MCF 10A (cell line): ENCODE data around the gene SNTG2. TPM values are rescaled to one million over a fixed set of nuclear protein-coding genes. Genes with fewer than 3 reads are reported as not detected.

Experiments
- BruUV-seq: library from RNA; stranded (reverse); fragments of 400-500 nt; replicated peaks from 2 replicates; lab custom pipeline; 2021; lab: Mats Ljungman, UMichigan
- CTCF ChIA-PET: fragments of 300-600 bp; sonication (Branson Sonifier 250); formaldehyde crosslinking; extraction: SDS; loops from one replicate; lab custom pipeline; 2021; ENCODE audit warnings: antibody characterized with exemption, inconsistent platforms; lab: Yijun Ruan, JAX
- POLR2A ChIA-PET: fragments of 300-600, 350-650 bp; sonication (Branson Sonifier 250); formaldehyde crosslinking; extraction: SDS; loops from one replicate; lab custom pipeline; 2020; ENCODE audit warnings: antibody characterized with exemption, inconsistent platforms; lab: Yijun Ruan, JAX
- DNase-seq: peaks from one replicate; pipeline ENCODE4 v3.0.0-alpha.2; 2018; ENCODE audit not compliant: unreplicated experiment
- H3K27ac Mint-ChIP-seq: one replicate; pipeline ENCODE4 v1.8.0; 2022; ENCODE audit warnings: mild to moderate bottlenecking, low read depth, mixed read lengths; ENCODE audit not compliant: unreplicated experiment
- H3K27me3 Mint-ChIP-seq: one replicate; pipeline ENCODE4 v1.8.0; 2022; ENCODE audit warnings: mixed read lengths; ENCODE audit not compliant: insufficient read depth, unreplicated experiment
- H3K36me3 Mint-ChIP-seq: one replicate; pipeline ENCODE4 v1.8.0; 2022; ENCODE audit warnings: mild to moderate bottlenecking, moderate library complexity, mixed read lengths; ENCODE audit not compliant: insufficient read depth, unreplicated experiment
- H3K4me1 Mint-ChIP-seq: one replicate; pipeline ENCODE4 v1.8.0; 2022; ENCODE audit warnings: mixed read lengths; ENCODE audit not compliant: insufficient read depth, unreplicated experiment
- H3K4me3 Mint-ChIP-seq: one replicate; pipeline ENCODE4 v1.8.0; 2022; ENCODE audit warnings: mild to moderate bottlenecking, moderate library complexity, mixed read lengths; ENCODE audit not compliant: unreplicated experiment
- H3K9me3 Mint-ChIP-seq: one replicate; pipeline ENCODE4 v1.8.0; 2022; ENCODE audit warnings: mixed read lengths; ENCODE audit not compliant: unreplicated experiment
- CTCF ChIP-seq: fragments of 200-600 bp; IDR thresholded peaks from one replicate; pipeline ENCODE4 v1.8.0; 2022; ENCODE audit warnings: antibody characterized with exemption, mild to moderate bottlenecking; ENCODE audit not compliant: unreplicated experiment
- intact Hi-C: fragments of 100-400 bp; cut with micrococcal nuclease; formaldehyde crosslinking; loops from 2 replicates; pipeline ENCODE4 v1.14.1; 2022
- total RNA-seq: library from RNA; stranded (reverse); gene quantifications from 2 replicates; pipeline ENCODE4 v1.2.3, GENCODE V29; 2022

Gene SNTG2
- total RNA-seq, 1 experiment from 2014 or later: not detected

DNA sequence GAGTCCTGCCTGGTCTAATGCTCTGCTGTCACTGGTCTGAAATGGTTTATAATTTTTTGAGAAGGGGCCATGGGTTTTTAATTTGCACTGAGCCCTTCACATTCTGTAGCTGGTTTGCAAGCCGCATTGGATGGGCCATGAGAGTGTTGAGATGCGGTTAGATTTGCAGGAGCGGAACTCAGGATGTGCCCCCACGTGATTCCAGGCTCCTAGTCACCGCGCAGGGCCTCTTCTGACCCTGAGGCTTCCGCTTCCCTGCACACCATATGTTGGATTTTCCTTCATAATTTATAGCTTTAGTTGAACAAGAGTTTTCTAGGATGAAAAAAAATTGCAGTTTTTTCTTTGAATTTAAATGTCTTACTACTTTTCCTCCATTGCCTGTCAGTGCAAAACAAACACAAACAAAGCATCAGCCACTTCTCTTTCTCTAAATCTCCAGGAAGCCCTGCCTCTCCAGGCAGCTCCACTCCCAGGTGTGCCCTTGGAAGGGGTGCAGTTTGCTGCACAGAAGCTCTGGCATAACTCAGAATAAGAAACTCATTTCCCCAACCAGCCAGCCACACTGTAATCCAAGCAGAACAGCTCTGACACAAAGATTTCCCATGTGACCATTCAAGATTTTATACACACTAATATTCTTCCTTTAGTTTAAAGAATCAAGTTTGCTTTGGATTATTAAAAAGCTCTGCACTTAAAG, 444.2 kb downstream of the SNTG2 start:
- no peak for DNase-seq
- TF ChIP-seq CTCF: no peak
- POLR2A ChIA-PET: interaction anchor here (0.6 kb wide), 1 partner anchor 22 kb away, joined by 3 read pairs; no protein-coding TSS in a partner anchor
- H3K9me3 Mint-ChIP-seq: no peaks in the 10 kb centered on the region
- no peaks in the 10 kb centered on the region for H3K4me1 Mint-ChIP-seq
- intact Hi-C loops: no loop called here
- no peak overlapping the region for H3K27ac Mint-ChIP-seq
- BruUV-seq: no TSS peak
- H3K36me3 Mint-ChIP-seq: no peaks in the 10 kb centered on the region
- CTCF ChIA-PET: interaction anchor here (1.3 kb wide), 1 partner anchor 356 kb away, joined by 3 read pairs; no protein-coding TSS in a partner anchor
- H3K27me3 Mint-ChIP-seq: peaks cover 9% of the 10 kb centered on the region
- no peak overlapping the region for H3K4me3 Mint-ChIP-seq

DNA sequence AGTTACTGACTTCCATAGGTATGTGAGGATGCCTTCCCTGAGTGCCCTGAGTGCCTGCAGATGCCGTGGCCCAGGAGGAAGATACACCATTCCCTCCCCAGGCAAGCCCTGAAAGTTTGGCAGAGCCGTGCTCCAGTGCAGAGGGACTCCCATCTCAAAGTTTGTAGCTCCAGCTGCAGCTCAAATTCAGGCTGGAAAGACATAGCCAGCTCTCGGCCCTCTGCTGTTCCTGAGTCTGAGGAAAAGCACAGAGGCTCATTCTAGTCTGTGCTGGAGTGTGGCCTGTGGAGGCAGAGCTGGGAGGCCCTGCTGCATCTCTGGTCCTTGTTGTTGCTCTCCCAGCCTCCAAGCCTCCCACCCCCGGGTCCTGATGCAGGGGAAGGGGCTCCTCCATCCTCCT, 446.7 kb downstream of the SNTG2 start:
- no peak for DNase-seq
- Mint-ChIP-seq H3K9me3 (no peaks in the 10 kb centered on the region), H3K4me3 (no peak overlapping the region), H3K27me3 (peaks cover 9% of the 10 kb centered on the region), H3K27ac (no peak overlapping the region), H3K36me3 (no peaks in the 10 kb centered on the region), H3K4me1 (no peaks in the 10 kb centered on the region)
- ChIA-PET CTCF (interaction anchor here (0.6 kb wide), 1 partner anchor 1153 kb away, joined by 3 read pairs; no protein-coding TSS in a partner anchor), POLR2A (interaction anchor here (1.2 kb wide), 1 partner anchor 12 kb away, joined by 4 read pairs; no protein-coding TSS in a partner anchor)
- intact Hi-C loops: no loop called here
- no TSS peak for BruUV-seq
- TF ChIP-seq CTCF: no peak

DNA sequence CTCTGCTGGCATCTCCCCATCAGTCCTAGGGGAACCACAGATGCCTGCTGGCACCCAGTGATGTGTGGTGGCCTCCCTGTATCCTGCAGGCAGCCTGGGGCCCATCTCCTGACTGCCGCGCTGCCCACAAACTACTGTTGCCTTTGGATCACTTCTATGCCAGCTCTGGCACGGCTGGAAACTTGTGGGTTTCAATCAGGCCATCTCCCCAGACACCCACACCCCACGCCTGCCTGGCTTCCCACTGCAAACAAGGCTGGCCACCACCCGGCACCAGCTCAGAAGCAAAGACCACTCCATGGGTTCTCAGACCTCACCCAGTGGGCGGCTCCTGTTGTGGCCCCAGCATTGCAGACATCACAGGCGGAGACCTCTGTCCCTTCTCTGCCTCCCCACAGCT, 447.5 kb downstream of the SNTG2 start:
- BruUV-seq: no TSS peak
- intact Hi-C loops: no loop called here
- TF ChIP-seq CTCF: no peak
- no peak for DNase-seq
- H3K4me1 Mint-ChIP-seq: no peaks in the 10 kb centered on the region
- ChIA-PET CTCF (no interaction called here), POLR2A (interaction anchor here (1.2 kb wide), 1 partner anchor 11 kb away, joined by 4 read pairs; no protein-coding TSS in a partner anchor)
- no peak overlapping the region for H3K27ac Mint-ChIP-seq
- no peaks in the 10 kb centered on the region for H3K9me3 Mint-ChIP-seq
- no peak overlapping the region for H3K4me3 Mint-ChIP-seq
- peaks cover 9% of the 10 kb centered on the region for H3K27me3 Mint-ChIP-seq
- H3K36me3 Mint-ChIP-seq: no peaks in the 10 kb centered on the region

- POLR2A ChIA-PET: no interaction called here
- H3K9me3 Mint-ChIP-seq: peaks cover 10% of the 10 kb centered on the region
- no peak overlapping the region for H3K4me3 Mint-ChIP-seq
- H3K4me1 Mint-ChIP-seq: peaks cover 12% of the 10 kb centered on the region
- no TSS peak for BruUV-seq
- DNase-seq: no peak
- H3K36me3 Mint-ChIP-seq: no peaks in the 10 kb centered on the region
- CTCF ChIA-PET: interaction anchor here (0.7 to 1.1 kb wide), 3 partner anchors 20 to 373 kb away, joined by 3 to 5 read pairs (median 3); no protein-coding TSS in a partner anchor
- H3K27ac Mint-ChIP-seq: no peak overlapping the region
- H3K27me3 Mint-ChIP-seq: peaks cover 9% of the 10 kb centered on the region
- intact Hi-C loops: no loop called here
- no peak for TF ChIP-seq CTCF
Measured at GRCh38 chr2:1400943-1401735, 450.5 kb downstream of the SNTG2 start.
